ENCODE data around the gene SFXN3. TPM values are rescaled to one million over a fixed set of nuclear protein-coding genes. Genes with fewer than 3 reads are reported as not detected.

The SFXN3 gene
- total RNA-seq, 1 experiment from 2014 or later: 5.6 TPM

- H3K4me3 Mint-ChIP-seq: no peak overlapping the region
- ATAC-seq: no peak
- DNase-seq (ENCODE audit: low spot score): no peak
- no peak for TF ChIP-seq ELF4 (CRISPR knock-in tag; IDR thresholded peaks at IDR 0.05; ENCODE audit: low read depth)
- TF ChIP-seq ZBTB43 (CRISPR knock-in tag; IDR thresholded peaks at IDR 0.05): no peak
- no peak for TF ChIP-seq TCF7 (CRISPR knock-in tag; IDR thresholded peaks at IDR 0.05; ENCODE audit: low read depth)
- no peak for TF ChIP-seq ZNF423 (CRISPR knock-in tag; IDR thresholded peaks at IDR 0.05)
- no peak for TF ChIP-seq FOXJ3 (CRISPR knock-in tag; IDR thresholded peaks at IDR 0.05; ENCODE audit: borderline replicate concordance)
- TF ChIP-seq IRF1 (CRISPR knock-in tag; IDR thresholded peaks at IDR 0.05): no peak
- no peak for TF ChIP-seq ZNF512 (CRISPR knock-in tag; IDR thresholded peaks at IDR 0.05; ENCODE audit: borderline replicate concordance)
- TF ChIP-seq NFYB (CRISPR knock-in tag; conservative IDR thresholded peaks at IDR 0.05; ENCODE audit: low read depth): no peak
- TF ChIP-seq JAZF1 (CRISPR knock-in tag; IDR thresholded peaks at IDR 0.05): no peak
- no peak for TF ChIP-seq SMAD3 (CRISPR knock-in tag; IDR thresholded peaks at IDR 0.05; ENCODE audit: borderline replicate concordance)
- no peak for TF ChIP-seq ZNF138 (CRISPR knock-in tag; conservative IDR thresholded peaks at IDR 0.05)
- no peak for TF ChIP-seq ATF1 (CRISPR knock-in tag; IDR thresholded peaks at IDR 0.05)
- no peak for TF ChIP-seq ZNF317 (CRISPR knock-in tag; IDR thresholded peaks at IDR 0.05; ENCODE audit: borderline replicate concordance, low read depth)
- TF ChIP-seq CDX4 (CRISPR knock-in tag; IDR thresholded peaks at IDR 0.05; ENCODE audit: borderline replicate concordance): no peak
- no peak for TF ChIP-seq ZNF281 (CRISPR knock-in tag; IDR thresholded peaks at IDR 0.05)
- TF ChIP-seq TEAD4 (CRISPR knock-in tag; IDR thresholded peaks at IDR 0.05): no peak
- no peak for TF ChIP-seq NR2C2 (CRISPR knock-in tag; IDR thresholded peaks at IDR 0.05)
- TF ChIP-seq ATF6 (CRISPR knock-in tag; IDR thresholded peaks at IDR 0.05): no peak
- no peaks in the 10 kb centered on the region for H3K9me3 Mint-ChIP-seq
- CTCF ChIA-PET: interaction anchor here (1.2 to 4.3 kb wide), 3 partner anchors 9 to 75 kb away, joined by 3 to 41 read pairs (median 15); partner anchors contain the start of gene KAZALD1
- H3K36me3 Mint-ChIP-seq: no peaks in the 10 kb centered on the region
- peaks cover 49% of the 10 kb centered on the region for H3K27me3 Mint-ChIP-seq (ENCODE audit: low read depth)
- H3K27ac Mint-ChIP-seq: no peak overlapping the region
- H3K4me1 Mint-ChIP-seq: peaks cover 11% of the 10 kb centered on the region
- POLR2A ChIA-PET: interaction anchor here (0.6 kb wide), 1 partner anchor 941 kb away, joined by 5 read pairs; no protein-coding TSS in a partner anchor
Measured at GRCh38 chr10:101020427-101021075, 10.5 kb upstream of the SFXN3 start.

Measured in WTC11 (cell line).